NCI-H128 (cell line): Measurements from ENCODE around the gene ZNF609.
"Not testable (repeated sequence)": the region's sequence is repeated elsewhere in the genome, so short reads cannot be mapped to it uniquely, and the experiment has no call there.

Experiments used
- DNase-seq: peaks from one replicate; lab custom pipeline; 2025; ENCODE audit not compliant: unreplicated experiment; lab: John Stamatoyannopoulos, UW

ZNF609 gene

GRCh38 chr15:64454282-64454681 is 6.1 kb upstream of the ZNF609 start:
- DNase-seq: no peak

- DNase-seq: no peak
Observed at GRCh38 chr15:64455961-64456371, 4.4 kb upstream of the ZNF609 start.

- DNase-seq: no peak
Observed at GRCh38 chr15:64456634-64457108, 3.7 kb upstream of the ZNF609 start.

- DNase-seq: no peak
Observed at GRCh38 chr15:64459066-64459781, 1.2 kb upstream of the ZNF609 start.

- peak; percentile 24 for DNase-seq
Observed at GRCh38 chr15:64460724-64461720, 644 bp downstream of the ZNF609 start.

GRCh38 chr15:64461721-64462162 is 1.4 kb downstream of the ZNF609 start:
- no peak for DNase-seq

- DNase-seq: no peak
Observed at GRCh38 chr15:64462492-64462891, 2.1 kb downstream of the ZNF609 start.

GRCh38 chr15:64464276-64465005 is 4.1 kb downstream of the ZNF609 start:
- no peak for DNase-seq

GRCh38 chr15:64466408-64467141 is 6.2 kb downstream of the ZNF609 start:
- DNase-seq: no peak

GRCh38 chr15:64472161-64472560 is 11.8 kb downstream of the ZNF609 start:
- no peak for DNase-seq

- DNase-seq: no peak
Observed at GRCh38 chr15:64474846-64475245, 14.5 kb downstream of the ZNF609 start.

- DNase-seq: no peak
Observed at GRCh38 chr15:64476550-64476949, 16.2 kb downstream of the ZNF609 start.

- DNase-seq: no peak
Observed at GRCh38 chr15:64478863-64479262, 18.5 kb downstream of the ZNF609 start.

GRCh38 chr15:64480891-64481290 is 20.5 kb downstream of the ZNF609 start:
- no peak for DNase-seq

- DNase-seq: no peak
Observed at GRCh38 chr15:64483749-64484148, 23.4 kb downstream of the ZNF609 start.

GRCh38 chr15:64485796-64486195 is 25.4 kb downstream of the ZNF609 start:
- DNase-seq: no peak

GRCh38 chr15:64490598-64491259 is 30.4 kb downstream of the ZNF609 start:
- no peak for DNase-seq

GRCh38 chr15:64493641-64494040 is 33.3 kb downstream of the ZNF609 start:
- DNase-seq: no peak

GRCh38 chr15:64495968-64496367 is 35.6 kb downstream of the ZNF609 start:
- not testable (repeated sequence) for DNase-seq
